Right atrium auricular region (tissue), 2 donors: ENCODE data around the gene NLRP9. TPM values are rescaled to one million over a fixed set of nuclear protein-coding genes. Genes with fewer than 3 reads are reported as not detected.

Experiments
- DNase-seq: peaks from one replicate; pipeline ENCODE4 v3.0.0-alpha.2; 2019; ENCODE audit warnings: low spot score
- H3K27ac ChIP-seq, 2 donors: fragments of 200-600 bp; sonication (generic); 1 replicate in 1 of 2; 2 replicates in 1 of 2; pipeline ENCODE4 v1.5.1; 2016 to 2019
- H3K27me3 ChIP-seq, 2 donors: fragments of 200-600 bp; sonication (generic); one replicate each; pipeline versions ENCODE4 v1.5.1 to v1.6.0; 2017 to 2019
- H3K36me3 ChIP-seq: fragments of 200-600 bp; sonication (generic); one replicate; pipeline ENCODE4 v1.5.1; 2016
- H3K4me1 ChIP-seq, 2 donors: fragments of 200-600 bp; sonication (generic); one replicate each; pipeline versions ENCODE4 v1.5.1 to v1.6.0; 2017 to 2019
- H3K4me3 ChIP-seq, 2 donors: fragments of 200-600 bp; sonication (generic); 1 replicate in 1 of 2; 2 replicates in 1 of 2; pipeline ENCODE4 v1.5.1; 2017 to 2019; ENCODE audit warnings: mild to moderate bottlenecking in 1 of 2, moderate library complexity in 1 of 2
- H3K9me3 ChIP-seq, 2 donors: fragments of 200-600 bp; sonication (generic); one replicate each; pipeline ENCODE4 v1.5.1; 2019
- CTCF ChIP-seq, 2 donors: fragments of 200-600 bp; sonication (generic); IDR thresholded peaks; one replicate each; pipeline ENCODE4 v1.5.1; 2019; ENCODE audit warnings: antibody characterized with exemption in 2 of 2
- total RNA-seq, 2 donors: library from RNA; depleted of rRNA; stranded (reverse); fragments of >200 nt; gene quantifications; one replicate each; pipeline ENCODE4 v1.1.0, GENCODE V29; 2016

NLRP9 gene
- total RNA-seq, 2 donors from 2014 or later, result not detected

- DNase-seq, result no peak
- Histone ChIP-seq H3K27me3 (no peaks in the 10 kb centered on the region), H3K36me3 (peaks cover 41% of the 10 kb centered on the region), H3K4me3 (no peak overlapping the region), H3K27ac (no peak overlapping the region), H3K9me3 (no peaks in the 10 kb centered on the region), H3K4me1 (no peaks in the 10 kb centered on the region)
- no peak for TF ChIP-seq CTCF (IDR thresholded peaks at IDR 0.05)
Observed at GRCh38 chr19:55698256-55698655, 39.9 kb downstream of the NLRP9 start.

DNA sequence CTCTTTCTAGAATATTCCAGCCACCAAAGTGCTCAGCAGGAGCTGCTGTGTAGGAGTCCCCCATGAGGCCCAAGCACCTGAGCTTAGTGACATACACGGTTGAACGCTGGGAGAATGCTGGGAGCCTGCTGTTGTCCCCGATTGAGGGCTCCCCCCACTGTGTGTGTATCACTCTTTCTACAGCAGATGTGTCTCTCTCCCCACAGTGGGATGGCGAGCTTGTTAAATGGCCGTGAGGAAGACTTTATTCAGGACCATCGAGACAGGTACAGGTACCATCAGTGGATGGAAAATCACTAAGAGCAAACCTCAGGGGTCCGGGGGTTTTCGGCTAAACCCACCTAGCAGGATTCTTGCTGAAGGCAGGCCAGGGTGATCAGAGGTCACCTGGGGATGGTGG lies 40.5 kb downstream of the NLRP9 start:
- no peak overlapping the region for H3K4me3 ChIP-seq
- H3K9me3 ChIP-seq, result no peaks in the 10 kb centered on the region
- no peaks in the 10 kb centered on the region for H3K27me3 ChIP-seq
- no peak for DNase-seq
- no peaks in the 10 kb centered on the region for H3K4me1 ChIP-seq
- no peak overlapping the region for H3K27ac ChIP-seq
- no peak for TF ChIP-seq CTCF (IDR thresholded peaks at IDR 0.05)
- peaks cover 47% of the 10 kb centered on the region for H3K36me3 ChIP-seq

- no peak for DNase-seq
- H3K4me3 ChIP-seq, result no peak overlapping the region
- TF ChIP-seq CTCF (IDR thresholded peaks at IDR 0.05), result no peak
- H3K4me1 ChIP-seq, result no peaks in the 10 kb centered on the region
- no peak overlapping the region for H3K27ac ChIP-seq
- no peaks in the 10 kb centered on the region for H3K27me3 ChIP-seq
- no peaks in the 10 kb centered on the region for H3K9me3 ChIP-seq
- peaks cover 53% of the 10 kb centered on the region for H3K36me3 ChIP-seq
Observed at GRCh38 chr19:55697069-55697440, 41.1 kb downstream of the NLRP9 start.

GRCh38 chr19:55696301-55697068 lies 41.7 kb downstream of the NLRP9 start:
- Histone ChIP-seq H3K4me3 (no peak overlapping the region), H3K4me1 (no peaks in the 10 kb centered on the region), H3K36me3 (peaks cover 59% of the 10 kb centered on the region), H3K27me3 (no peaks in the 10 kb centered on the region), H3K27ac (no peak overlapping the region), H3K9me3 (no peaks in the 10 kb centered on the region)
- DNase-seq, result no peak
- no peak for TF ChIP-seq CTCF (IDR thresholded peaks at IDR 0.05)

- no peak for DNase-seq
Observed at GRCh38 chr19:55695511-55696290, 42.5 kb downstream of the NLRP9 start.

More at GRCh38 chr19:55695511-55696290, 42.5 kb downstream of the NLRP9 start:
- Histone ChIP-seq H3K9me3 (no peaks in the 10 kb centered on the region), H3K27me3 (no peaks in the 10 kb centered on the region), H3K36me3 (peaks cover 65% of the 10 kb centered on the region), H3K27ac (no peak overlapping the region), H3K4me3 (no peak overlapping the region), H3K4me1 (no peaks in the 10 kb centered on the region)
- no peak for TF ChIP-seq CTCF (IDR thresholded peaks at IDR 0.05)
